Activated CD8-positive, alpha-beta memory T cell treated with anti-CD3 and anti-CD28 coated beads for 1 hour (primary cell): ENCODE data around the gene GFRA1.
"Not testable (repeated sequence)": the region's sequence is repeated elsewhere in the genome, so short reads cannot be mapped to it uniquely, and the experiment has no call there.

ENCODE experiments used
- DNase-seq, 2 donors: peaks; one replicate each; pipeline ENCODE4 v3.0.0-alpha.2; 2020; ENCODE audit warnings: low read depth in 1 of 2; ENCODE audit errors: extremely low read depth in 1 of 2

GFRA1 gene

DNA sequence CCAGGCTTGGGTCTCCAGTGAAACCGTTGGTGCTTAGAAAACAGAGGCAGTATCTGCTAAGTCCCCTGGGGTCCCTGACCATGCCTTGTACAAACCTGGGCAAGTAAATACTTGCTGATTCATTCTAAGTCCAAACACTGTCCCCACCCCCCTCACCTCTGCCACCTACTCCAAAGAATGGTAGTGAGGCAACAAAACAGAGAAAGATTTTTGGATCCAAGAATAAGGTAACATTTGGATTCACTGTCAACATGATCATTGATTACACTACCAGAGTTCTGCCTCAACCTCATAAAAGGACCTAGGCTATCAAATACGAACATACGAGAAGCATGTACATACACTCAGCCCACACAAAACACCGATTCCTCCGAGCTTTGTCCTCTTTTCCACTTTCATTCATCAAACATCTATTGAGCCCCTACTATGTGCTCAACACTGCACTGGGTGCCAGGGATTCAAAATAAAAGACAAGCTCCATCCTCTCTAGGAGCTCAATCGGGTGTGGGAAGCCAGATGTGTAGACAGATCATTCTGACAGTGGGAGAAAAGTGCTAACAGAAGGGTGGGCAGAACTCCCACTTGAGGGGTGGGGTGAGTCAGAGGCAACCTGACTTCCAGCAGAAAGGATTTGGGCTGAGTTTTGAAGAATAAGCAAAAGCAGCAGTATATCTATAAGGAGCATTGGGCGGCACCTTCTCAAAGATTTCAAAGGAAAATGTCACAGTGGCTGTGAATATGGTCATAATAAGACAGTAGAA, 71.2 kb downstream of the GFRA1 start:
- no peak for DNase-seq

DNA sequence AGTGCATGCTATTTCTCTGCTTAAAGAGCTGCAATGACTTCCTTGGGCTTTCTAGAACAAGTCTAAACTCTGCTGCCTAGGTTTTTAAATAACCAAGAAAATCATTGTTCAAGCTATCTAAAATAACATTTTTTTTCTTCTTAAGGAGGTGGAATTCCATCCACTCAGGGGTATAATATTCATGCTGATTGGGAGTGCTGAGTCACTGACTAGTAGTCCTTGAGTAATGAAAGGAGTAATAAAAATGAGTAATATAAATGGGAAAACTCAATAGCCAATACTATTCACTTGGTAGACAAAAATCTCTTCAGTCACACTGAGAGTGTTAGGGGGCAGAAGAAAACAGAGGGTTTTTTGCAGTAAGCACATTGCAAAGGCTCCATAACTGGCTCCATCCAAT, 72.0 kb downstream of the GFRA1 start:
- no peak for DNase-seq

DNA sequence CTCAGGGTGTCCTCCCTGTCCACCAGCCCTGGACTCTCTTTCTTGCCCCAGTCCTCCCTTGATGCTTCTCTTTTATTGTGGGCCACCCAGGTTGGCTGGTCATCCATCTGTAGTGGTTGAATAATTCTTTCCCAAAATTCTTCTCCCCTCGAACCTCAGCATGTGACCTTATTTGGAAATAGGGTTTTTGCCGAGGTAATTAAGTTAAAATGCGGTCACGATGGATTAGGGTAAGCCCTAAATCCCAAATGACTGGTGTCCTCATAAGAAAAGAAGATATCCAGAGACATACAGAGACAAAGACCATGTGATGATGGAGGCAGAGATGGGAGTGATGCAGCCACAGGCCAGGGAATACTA, 74.3 kb downstream of the GFRA1 start:
- no peak for DNase-seq

DNA sequence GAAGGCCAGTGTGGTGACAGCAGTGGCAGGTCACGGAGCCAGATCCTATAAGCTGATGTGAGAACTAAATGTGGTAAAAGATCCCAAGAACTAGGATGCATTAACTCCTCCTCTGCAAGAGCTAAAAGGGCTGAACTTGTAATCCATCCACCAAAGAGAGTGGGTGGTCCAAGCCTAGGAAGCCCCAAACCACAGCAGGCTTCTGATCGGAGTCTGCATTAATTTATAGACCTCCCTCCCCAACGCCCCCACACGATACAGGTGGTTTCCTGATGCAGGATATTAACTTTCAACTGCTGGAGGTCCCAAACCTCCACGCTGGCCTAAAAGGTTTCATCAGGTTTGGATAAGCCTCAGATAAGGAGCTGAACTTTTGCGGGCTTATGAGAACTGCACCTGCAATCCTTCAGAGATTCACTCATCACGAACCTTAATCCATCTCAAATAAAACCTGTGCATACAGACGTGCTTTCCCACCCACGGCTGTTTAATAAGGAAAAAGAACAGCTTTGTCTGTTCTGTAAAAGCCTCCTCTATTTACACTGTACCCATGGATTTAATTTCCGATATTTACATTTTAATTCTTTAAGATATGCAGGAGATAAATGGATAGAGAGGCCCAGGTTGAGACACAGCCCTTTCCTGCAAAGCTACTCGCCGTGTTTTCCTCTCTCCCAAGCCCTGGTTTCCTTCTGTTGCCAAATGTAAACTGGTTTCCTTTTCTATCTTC, 74.9 kb downstream of the GFRA1 start:
- DNase-seq, result no peak

DNA sequence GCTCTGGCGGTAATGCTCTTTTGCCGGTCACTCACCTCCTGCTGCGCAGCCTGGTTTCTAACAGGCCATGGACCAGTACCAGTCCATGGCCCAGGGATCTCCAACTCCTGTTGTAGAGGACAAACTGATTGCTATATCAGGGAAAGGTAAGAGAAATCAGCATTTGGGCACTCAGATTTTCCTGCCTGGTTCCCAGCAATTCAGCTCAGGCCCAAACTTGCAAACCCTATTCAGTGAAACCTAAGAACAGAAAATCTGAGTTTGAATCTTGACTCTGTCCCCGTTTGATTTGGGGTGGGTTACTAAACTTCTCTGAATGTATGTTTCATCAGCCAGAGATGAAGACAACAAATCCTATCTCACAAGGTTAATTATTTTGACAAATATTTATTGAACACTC, 77.4 kb downstream of the GFRA1 start:
- DNase-seq, result no peak

DNA sequence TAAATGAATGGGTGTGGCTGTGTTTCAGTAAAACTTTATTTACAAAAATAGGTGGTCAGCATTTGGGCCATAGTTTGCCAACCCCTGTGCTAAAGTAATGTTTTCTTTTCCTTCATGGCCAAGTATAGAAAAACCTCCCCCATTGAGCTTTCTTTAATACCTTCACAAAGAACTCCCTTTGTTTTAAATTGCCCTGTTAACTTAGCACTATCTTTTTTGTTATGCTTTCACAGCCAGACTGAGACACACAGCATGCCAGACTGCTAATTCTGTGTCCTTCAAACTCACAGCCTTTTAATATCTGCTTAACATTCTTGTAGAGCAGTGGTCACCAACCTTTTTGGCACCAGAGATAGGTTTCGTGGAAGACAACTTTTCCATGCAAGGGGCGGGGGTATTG, 78.0 kb downstream of the GFRA1 start:
- DNase-seq, result no peak

DNA sequence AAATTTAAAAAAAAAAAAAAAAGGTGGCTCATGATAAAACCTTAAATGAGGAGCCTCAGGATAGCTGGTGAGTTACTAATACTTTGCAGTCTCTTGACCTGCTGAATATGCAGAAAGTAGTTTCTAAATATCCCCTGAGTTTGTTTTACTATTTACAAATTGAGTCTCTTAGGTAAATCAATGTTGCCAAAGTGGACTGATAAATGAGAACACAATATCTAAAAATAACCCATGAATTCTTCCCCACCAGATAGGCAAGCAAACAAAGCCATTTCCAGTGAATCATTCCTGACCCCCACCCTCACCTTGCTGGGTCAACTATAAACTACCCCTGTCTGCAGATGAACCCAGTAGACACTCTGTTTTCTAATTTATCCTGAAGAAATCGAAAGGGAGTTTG, 78.9 kb downstream of the GFRA1 start:
- DNase-seq, result no peak

DNA sequence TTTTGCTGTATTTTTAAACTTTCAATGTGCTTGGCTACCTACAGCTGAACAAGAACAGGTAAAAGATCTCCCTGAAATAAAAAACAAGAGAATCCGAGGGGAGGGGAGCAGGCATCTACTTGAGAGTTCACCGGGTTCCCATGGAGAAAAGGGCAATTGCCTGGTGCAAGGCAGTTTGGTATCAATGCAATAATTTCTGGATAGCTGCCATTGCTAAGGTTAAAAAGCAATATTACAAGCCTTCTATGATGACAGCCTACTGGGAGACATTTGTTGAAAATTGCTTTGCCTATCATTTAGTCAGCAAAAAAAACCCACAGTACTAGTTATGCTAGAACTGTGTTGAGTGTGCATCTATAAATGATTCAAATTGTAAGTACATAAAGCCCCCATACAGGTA, 82.1 kb downstream of the GFRA1 start:
- DNase-seq, result no peak

DNA sequence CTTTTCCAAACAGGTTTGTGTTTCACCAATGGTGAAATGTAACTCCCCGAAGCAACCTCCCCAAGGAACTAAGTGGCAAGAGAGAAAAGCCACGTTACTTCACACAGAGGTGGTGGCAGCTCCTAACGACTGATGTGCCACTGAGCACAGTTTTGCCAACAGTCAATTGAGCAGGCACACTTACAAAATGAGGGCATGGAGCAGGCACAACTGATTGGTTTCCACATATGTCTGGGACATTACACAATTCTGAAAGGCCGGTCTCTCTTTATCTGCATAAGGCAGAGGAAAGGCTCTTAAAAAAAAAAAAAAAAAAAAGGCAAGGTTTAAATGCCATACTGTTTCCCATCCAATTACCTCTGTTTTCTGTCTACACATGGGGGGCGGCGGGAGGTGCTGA, 86.7 kb downstream of the GFRA1 start:
- DNase-seq, result no peak

DNA sequence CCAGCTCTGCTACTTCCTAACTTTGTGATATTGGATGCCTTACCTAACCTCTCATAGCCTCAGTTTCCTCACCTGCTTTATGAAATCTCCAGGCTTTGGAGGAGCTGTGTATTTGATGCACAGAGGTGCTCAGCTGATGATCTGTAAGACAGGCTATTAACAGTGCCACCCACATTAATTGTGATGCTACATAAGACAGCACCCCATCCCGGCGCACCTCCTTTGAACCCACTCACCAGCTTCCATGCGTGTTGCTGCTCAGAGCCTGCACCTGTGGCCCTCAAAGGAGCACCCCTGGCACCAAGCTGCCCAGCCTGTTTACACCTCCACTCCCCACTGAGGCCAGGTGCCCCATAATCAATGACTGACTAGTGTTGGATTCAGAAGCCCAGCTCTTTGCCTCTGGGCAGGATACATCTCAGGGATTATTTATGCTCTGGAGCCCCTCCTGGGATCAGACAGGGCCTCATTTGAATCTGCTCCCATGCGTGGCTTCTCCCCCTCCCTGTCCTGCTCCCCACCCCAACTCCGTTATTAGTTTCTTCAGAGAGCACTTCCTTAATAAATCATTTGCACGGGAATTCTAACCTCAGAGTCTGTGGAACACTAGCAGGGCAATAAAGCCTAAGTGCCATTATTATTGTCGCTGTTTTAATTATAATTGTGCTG, 87.7 kb downstream of the GFRA1 start:
- DNase-seq, result no peak

DNA sequence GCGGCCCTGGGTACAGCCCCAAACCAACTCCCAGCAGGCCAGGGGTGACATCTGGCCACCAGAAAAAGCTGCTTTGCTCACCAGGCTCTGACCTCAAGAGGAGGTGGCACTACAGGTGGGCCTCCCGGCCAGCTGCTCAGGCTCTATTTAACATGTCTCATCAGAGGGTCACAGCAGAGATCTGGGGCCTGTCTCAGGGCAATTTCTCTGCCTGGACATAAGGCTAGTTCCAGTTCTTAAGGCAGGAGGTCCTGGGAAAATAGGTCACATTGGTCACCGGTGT, 88.6 kb downstream of the GFRA1 start:
- no peak for DNase-seq

DNA sequence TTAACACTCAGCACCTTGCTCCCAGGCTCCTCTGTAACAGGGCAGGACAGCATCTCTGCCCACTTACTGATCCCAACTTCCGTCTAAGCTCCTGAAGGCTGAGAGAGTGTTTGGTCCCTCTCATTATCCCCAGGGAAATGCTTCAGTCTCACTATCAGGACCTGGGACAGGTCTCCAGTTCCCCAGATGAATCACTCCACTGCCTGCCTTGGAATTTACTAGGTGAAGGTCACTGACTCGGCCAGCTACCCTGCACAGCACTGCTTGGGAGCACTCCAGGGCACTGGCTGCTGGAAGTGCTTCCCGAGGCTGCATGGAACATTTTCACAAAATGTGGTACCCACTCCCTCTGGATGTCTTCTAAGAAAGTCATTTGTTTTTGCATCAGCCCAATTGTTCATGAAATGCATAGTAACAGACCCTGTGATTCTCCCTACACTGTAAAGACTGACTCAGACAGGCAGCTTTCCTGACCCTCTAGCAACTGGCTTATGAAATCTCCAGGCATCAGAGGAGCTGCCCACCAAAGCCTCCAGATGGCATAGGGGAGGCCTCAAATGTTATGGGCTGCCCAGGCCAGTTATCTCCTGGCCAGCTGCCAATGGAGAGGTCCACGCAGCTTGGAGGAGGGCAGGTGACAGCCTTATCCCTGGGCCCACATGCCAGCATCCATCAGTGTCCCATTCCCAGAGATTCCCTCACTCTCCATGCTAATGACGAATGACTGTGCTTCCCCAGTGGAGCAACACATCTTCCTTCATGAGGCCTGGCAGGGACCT, 89.1 kb downstream of the GFRA1 start:
- DNase-seq, result no peak

DNA sequence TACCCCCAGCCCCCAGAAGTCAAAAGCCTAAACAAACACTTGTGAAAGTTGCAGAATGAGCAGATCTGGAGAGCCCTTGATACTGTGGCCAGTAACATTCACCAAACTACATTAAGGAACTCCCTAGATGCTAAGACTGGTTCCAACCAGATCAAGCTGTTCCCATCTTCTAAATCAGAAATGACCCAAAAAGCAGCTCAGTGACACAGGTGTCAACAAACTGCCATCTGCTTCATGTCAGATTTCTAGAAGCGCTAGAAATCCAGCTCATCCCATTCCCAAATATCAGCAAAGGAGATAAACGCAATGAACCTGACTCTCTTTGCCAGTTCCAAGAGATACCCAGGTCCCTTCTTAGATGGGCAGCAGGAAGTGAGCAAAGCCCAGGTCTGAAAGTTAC, 90.6 kb downstream of the GFRA1 start:
- no peak for DNase-seq

DNA sequence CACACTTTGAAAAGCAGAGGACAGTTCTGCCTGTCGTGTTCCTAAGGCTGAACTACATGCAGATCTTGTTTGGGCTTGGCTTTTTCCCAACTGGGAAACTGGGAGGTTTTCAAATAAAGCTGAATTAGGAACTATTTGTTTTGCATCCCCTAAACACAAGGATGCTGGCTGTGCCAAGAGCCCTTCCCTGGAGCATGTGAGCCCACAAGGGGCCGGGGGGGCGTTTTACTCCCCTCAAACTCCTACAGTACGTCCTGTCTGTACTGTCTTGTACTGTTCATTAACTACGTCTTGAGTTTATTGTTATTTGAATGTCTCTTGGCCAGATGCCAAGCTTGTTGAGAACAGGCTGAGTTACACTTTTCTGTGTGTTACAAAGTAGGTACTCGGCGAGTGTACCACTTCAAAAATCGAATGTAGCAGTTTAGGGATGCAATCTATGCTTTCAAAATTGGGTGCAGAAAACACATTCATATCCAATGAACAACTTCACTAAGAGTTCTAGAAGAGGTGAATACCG, 94.9 kb downstream of the GFRA1 start:
- no peak for DNase-seq

DNA sequence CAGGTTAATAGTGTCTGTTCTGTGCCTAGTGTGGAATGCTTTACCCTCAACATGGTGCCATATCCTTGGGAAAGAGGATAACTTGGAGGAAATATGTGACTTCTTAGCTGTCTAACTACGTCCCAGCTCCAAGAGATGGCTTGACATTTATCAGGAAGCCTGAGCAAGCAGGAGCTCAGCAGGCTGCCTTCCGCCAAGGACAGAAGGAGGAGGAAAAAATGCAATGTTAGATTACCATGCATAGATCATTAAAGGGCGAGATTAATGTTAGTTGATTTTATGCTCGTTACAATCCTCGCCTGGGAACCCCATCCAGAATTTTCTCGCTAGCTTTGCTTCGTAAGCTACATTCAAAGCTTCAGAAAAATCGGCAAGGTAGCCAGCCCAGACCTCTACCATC, 97.8 kb downstream of the GFRA1 start:
- no peak for DNase-seq

DNA sequence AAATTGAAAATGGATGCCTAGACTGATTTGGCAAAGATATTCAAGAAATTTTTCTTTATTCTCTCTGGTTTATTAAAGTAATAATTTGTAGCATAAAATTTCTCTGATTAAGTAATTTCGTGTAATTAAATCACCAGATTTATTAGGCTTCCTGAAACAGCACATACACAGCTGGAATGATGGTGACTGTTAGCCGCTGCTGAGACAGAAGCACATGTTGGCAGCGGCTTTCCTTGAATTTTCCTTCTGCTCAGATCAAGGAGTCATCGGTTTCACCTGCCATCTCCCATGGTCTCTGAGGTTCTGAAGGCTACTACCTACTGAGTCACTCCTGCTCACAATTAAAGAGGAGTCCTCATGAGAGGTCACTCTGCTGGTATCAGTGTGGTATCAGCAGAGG, 101.5 kb downstream of the GFRA1 start:
- DNase-seq, result no peak

DNA sequence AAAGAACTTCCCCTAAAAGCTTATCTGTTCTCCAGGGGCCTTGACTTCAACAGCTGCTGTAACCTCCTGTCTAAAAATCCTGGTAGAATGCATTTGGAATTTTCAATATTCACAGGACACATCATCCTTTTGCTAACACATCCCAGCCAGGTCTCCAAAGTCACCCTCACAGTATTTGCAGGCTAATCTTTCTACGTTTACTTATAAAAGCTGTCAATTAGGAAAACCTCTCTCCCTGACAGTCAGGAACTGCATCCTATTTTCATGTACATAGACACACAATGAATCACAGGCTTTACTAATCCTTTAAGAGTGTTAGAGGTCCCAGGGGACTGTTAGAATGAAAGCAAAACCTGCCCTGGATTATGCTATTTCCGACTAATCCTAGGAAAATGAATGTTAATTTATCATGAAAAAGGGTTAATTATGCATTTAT, 102.2 kb downstream of the GFRA1 start:
- DNase-seq, result no peak

DNA sequence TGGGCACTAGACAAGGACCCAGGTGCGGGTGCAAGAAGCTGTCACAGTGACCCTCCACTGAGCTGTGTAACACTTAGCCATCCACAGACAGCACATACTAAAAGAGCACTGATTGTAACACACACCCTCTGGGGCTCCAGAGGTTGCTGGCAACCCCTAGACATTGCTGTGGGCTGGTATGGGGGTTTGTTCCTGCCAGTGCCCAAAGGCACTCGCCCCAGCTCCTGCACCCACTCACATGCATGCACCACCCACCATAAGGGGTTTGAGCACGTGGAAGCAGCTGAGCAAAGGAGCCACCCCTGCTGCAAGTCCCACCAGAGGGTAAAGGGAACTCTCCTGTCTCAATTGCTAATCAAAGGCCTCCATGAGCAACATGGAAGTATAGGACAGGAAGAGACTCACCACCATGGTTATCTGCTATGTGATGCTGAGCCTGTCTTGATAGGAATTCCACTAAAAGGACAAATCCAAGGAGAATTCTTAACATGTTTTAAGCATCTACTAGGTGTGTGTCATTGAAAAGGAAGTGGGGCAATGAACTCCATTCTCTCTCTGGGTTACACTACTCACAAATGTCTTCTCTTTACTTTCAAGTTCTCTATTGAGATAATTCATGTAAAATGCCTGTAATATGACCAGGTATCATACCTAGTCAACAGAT, 103.1 kb downstream of the GFRA1 start:
- no peak for DNase-seq

DNA sequence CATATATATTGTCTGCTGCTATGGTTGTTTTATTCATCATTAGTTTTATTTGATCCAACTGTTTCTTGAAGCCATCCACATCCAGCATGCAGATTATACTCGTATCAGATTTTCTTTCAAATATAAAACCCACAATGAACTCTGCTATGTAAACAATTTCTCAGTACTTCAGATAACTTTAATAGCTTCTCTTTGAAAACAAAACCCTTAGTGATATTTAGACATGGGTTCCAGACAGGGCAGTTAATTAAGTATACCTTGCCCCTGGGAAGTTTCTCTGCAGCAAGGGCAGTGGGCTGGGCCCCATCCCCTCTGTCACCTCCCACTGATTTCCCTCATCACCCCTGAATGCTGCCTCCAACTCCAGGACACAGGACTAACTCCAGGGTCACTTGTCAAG, 104.3 kb downstream of the GFRA1 start:
- DNase-seq, result no peak

DNA sequence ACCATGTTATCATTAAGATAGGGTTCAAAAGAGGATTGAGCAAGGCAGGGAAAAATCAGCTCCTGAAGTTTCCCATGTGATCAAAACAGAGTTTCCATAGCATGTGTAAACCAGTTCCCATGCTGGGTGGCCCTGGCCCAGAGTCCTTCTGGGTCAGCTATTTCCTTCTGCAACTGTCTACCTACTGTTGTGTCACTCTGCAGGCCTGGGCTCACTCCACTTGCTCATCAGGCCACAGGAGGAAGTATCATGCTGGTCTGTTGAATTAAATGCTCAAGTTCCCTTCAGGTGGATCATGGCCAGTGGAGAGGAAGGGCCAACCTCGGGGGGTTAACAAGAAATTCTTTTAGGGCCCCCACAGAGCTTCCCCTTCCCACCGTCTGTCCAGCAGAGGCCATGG, 104.7 kb downstream of the GFRA1 start:
- no peak for DNase-seq

DNA sequence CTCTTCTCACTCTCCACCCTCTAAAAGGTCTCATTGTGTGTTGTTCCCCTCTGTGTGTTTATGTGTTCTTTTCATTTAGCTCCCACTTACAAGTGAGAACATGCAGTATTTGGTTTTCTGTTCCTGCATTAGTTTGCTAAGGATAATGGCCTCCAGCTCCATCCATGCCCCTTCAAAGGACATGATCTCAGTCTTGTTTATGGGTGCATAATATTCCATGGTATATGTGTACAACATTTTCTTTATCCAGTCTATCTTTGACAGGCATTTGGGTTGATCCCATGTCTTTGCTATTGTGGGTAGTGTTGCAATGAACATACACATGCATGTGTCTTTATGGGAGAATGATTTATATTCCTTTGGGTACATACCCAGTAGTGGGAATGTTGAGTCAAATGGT, 107.1 kb downstream of the GFRA1 start:
- not testable (repeated sequence) for DNase-seq
